Purkinje cell (primary cell): ENCODE measurements around the gene TINAGL1. TPM values are rescaled to one million over a fixed set of nuclear protein-coding genes. Genes with fewer than 3 reads are reported as not detected.

Source experiments
- polyA plus RNA-seq: library from polyadenylated mRNA; unstranded; fragments of >200 nt; fragmentation: Nextera tagmentation; gene quantifications from 2 replicates; pipeline ENCODE4 v1.2.1, GENCODE V29; 2014

Gene TINAGL1
- polyA plus RNA-seq, result not detected in 2 replicates

GRCh38 chr1:31576201-31576669, at the start of gene TINAGL1:
Gene TINAGL1, plus strand, starts transcription at chr1:31576515. Its CDS starts 634 bp downstream, at chr1:31577149.

GRCh38 chr1:31617218-31617915, 41.1 kb downstream of the TINAGL1 start, which contains the start of gene HCRTR1:
Gene HCRTR1, plus strand, starts transcription at chr1:31617689. Its CDS starts 1,504 bp downstream, at chr1:31619193.

Other genes with a start within 250 kb of the TINAGL1 start
- 242 and 583 TPM in 2 replicates for gene FABP3, start 203.4 kb upstream of the TINAGL1 start, polyA plus RNA-seq
- gene SERINC2, start 163.3 kb upstream of the TINAGL1 start, polyA plus RNA-seq, result 0.24 and 1.2 TPM in 2 replicates
- gene HCRTR1, start 41.2 kb downstream of the TINAGL1 start, polyA plus RNA-seq, result not detected in 2 replicates
- gene PEF1, start 68.4 kb downstream of the TINAGL1 start, polyA plus RNA-seq, result 26.0 and 38.3 TPM in 2 replicates
- 0.13 and 1.6 TPM in 2 replicates for gene COL16A1, start 127.5 kb downstream of the TINAGL1 start, polyA plus RNA-seq
- 0.15 and 6.8 TPM in 2 replicates for gene ADGRB2, start 187.8 kb downstream of the TINAGL1 start, polyA plus RNA-seq
- not detected in 2 replicates for gene SPOCD1, start 239.5 kb downstream of the TINAGL1 start, polyA plus RNA-seq